Panc1 (cell line): ENCODE measurements around the gene MTA1.

Experiments used
- CTCF ChIP-seq: fragments of 450-650 bp; IDR thresholded peaks from 2 replicates; pipeline ENCODE4 v1.5.1; 2017; ENCODE audit warnings: mild to moderate bottlenecking
- POLR2AphosphoS5 ChIP-seq: IDR thresholded peaks from 2 replicates; pipeline ENCODE4 v1.6.1; 2012; ENCODE audit warnings: mild to moderate bottlenecking, low read depth, low read length, moderate library complexity
- REST ChIP-seq, 2 experiments: IDR thresholded peaks; 2 replicates each; pipeline ENCODE4 v1.6.1; 2011 to 2012; ENCODE audit warnings: low read depth in 2 of 2, control low read depth in 1 of 2, low read length in 1 of 2, mild to moderate bottlenecking in 1 of 2, moderate library complexity in 1 of 2; ENCODE audit not compliant: insufficient read depth in 1 of 2

GRCh38 chr14:105450123-105450505 is 30.5 kb downstream of the MTA1 start:
- no peak for TF ChIP-seq CTCF
- no peak for TF ChIP-seq REST (IDR thresholded peaks at IDR 0.05; ENCODE audit: insufficient read depth in 1 of 2, low read depth in 2 of 2, low read length in 1 of 2)
- TF ChIP-seq POLR2AphosphoS5 = no peak
